SK-N-SH (cell line): Measurements from ENCODE around the gene PCSK6.

Source experiments
- CHD2 ChIP-seq: fragments of 150-350 bp; IDR thresholded peaks from 2 replicates; pipeline ENCODE4 v1.6.1; 2018; ENCODE audit warnings: low read length; ENCODE audit not compliant: partially characterized antibody
- ELF1 ChIP-seq: IDR thresholded peaks from 2 replicates; pipeline ENCODE4 v1.4.0; 2012
- EP300 ChIP-seq, 2 experiments: IDR thresholded peaks; 2 replicates each; pipeline versions ENCODE4 v1.4.0 to v1.6.1; 2012; ENCODE audit warnings: borderline replicate concordance in 1 of 2, low read depth in 1 of 2, low read length in 1 of 2
- EZH2phosphoT487 ChIP-seq: fragments of 200-600 bp; sonication (generic); IDR thresholded peaks from 2 replicates; pipeline ENCODE4 v1.6.1; 2017; ENCODE audit warnings: low read depth, mixed run types, mild to moderate bottlenecking, antibody characterized with exemption, moderate library complexity, borderline replicate concordance
- FOSL2 ChIP-seq: IDR thresholded peaks from 2 replicates; pipeline ENCODE4 v1.4.0; 2012; ENCODE audit warnings: low read depth, mild to moderate bottlenecking, moderate library complexity, borderline replicate concordance
- FOXM1 ChIP-seq: IDR thresholded peaks from 2 replicates; pipeline ENCODE4 v1.4.0; 2012; ENCODE audit warnings: low read depth, mild to moderate bottlenecking
- JUND ChIP-seq: IDR thresholded peaks from 2 replicates; pipeline ENCODE4 v1.4.0; 2012
- NFIC ChIP-seq: IDR thresholded peaks from 2 replicates; pipeline ENCODE4 v1.4.0; 2012; ENCODE audit warnings: borderline replicate concordance
- RAD21 ChIP-seq: IDR thresholded peaks from 2 replicates; pipeline ENCODE4 v1.6.1; 2012; ENCODE audit warnings: mild to moderate bottlenecking, low read length
- RFX5 ChIP-seq: IDR thresholded peaks from 2 replicates; pipeline ENCODE4 v1.6.1; 2012; ENCODE audit warnings: mild to moderate bottlenecking, improper control_type of control experiment, low read length
- TCF12 ChIP-seq: IDR thresholded peaks from 2 replicates; pipeline ENCODE4 v1.4.0; 2012
- TEAD4 ChIP-seq: IDR thresholded peaks from 2 replicates; pipeline ENCODE4 v1.4.0; 2012; ENCODE audit warnings: mild to moderate bottlenecking, borderline replicate concordance; ENCODE audit not compliant: insufficient read depth
- TF ChIP-seq, protein P1 (sequence below): fragments of 200-600 bp; sonication (generic); IDR thresholded peaks from 2 replicates; pipeline ENCODE4 v1.6.1; 2017; ENCODE audit warnings: antibody characterized with exemption, mild to moderate bottlenecking, moderate library complexity
- TF ChIP-seq, protein P2 (sequence below): IDR thresholded peaks from 2 replicates; pipeline ENCODE4 v1.4.0; 2012; ENCODE audit warnings: low read depth

DNA sequence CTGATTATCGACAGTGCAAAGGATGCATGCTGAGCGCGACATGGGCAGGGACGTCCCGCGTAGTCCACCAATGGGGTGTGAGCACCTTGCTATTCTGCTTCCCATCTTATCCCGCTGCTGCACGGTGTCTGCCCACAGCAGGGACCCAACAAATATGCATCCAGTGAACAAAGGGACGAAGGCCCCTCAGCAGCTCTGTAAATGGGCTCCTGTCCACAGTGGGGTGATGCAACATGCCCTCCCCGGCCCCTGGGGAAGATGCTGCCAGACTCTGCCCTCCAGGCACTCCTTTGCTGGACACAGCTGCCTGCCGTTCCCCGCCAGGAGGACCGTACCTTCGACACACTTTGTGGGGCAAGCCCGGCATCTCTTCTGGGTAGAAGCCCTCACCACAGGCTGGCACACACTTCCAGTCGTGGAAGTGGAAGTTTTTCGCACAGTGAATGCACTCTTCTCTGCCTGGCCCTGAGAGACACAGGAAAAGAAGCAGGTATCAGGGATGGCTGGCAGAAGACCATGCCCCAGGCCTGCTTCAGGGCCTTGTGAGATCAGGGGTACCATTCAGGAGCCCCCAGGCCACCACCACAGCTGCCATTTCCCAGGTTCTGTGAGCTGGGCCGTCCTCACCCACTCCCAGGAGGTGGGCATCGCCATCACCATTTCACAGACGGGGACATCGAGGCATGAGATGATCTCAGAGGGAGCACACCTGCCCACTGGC, 176.3 kb downstream of the PCSK6 start:
- TF ChIP-seq TCF12 = no peak
- TF ChIP-seq ELF1 = no peak
- no peak for TF ChIP-seq EP300 (IDR thresholded peaks at IDR 0.05; ENCODE audit: borderline replicate concordance in 1 of 2, low read depth in 1 of 2, low read length in 1 of 2)
- no peak for TF ChIP-seq EZH2phosphoT487
- TF ChIP-seq, protein P1, sequence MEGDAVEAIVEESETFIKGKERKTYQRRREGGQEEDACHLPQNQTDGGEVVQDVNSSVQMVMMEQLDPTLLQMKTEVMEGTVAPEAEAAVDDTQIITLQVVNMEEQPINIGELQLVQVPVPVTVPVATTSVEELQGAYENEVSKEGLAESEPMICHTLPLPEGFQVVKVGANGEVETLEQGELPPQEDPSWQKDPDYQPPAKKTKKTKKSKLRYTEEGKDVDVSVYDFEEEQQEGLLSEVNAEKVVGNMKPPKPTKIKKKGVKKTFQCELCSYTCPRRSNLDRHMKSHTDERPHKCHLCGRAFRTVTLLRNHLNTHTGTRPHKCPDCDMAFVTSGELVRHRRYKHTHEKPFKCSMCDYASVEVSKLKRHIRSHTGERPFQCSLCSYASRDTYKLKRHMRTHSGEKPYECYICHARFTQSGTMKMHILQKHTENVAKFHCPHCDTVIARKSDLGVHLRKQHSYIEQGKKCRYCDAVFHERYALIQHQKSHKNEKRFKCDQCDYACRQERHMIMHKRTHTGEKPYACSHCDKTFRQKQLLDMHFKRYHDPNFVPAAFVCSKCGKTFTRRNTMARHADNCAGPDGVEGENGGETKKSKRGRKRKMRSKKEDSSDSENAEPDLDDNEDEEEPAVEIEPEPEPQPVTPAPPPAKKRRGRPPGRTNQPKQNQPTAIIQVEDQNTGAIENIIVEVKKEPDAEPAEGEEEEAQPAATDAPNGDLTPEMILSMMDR = no peak
- no peak for TF ChIP-seq FOSL2
- TF ChIP-seq TEAD4 = no peak
- TF ChIP-seq, protein P2, sequence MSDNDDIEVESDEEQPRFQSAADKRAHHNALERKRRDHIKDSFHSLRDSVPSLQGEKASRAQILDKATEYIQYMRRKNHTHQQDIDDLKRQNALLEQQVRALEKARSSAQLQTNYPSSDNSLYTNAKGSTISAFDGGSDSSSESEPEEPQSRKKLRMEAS = no peak
- TF ChIP-seq RAD21 = no peak
- TF ChIP-seq NFIC = no peak
- TF ChIP-seq RFX5 = no peak
- TF ChIP-seq JUND = no peak
- no peak for TF ChIP-seq CHD2
- TF ChIP-seq FOXM1 = no peak
